ENCODE data around the gene GNAT2.

Gene GNAT2

GRCh38 chr1:109639063-109639840 is 19.8 kb upstream of the GNAT2 start:
- DNase-seq (ENCODE audit: low read depth): no peak
- no peak overlapping the region for H3K4me3 ChIP-seq (ENCODE audit: control insufficient read depth, low read depth, low read length)
- TF ChIP-seq, protein P1, sequence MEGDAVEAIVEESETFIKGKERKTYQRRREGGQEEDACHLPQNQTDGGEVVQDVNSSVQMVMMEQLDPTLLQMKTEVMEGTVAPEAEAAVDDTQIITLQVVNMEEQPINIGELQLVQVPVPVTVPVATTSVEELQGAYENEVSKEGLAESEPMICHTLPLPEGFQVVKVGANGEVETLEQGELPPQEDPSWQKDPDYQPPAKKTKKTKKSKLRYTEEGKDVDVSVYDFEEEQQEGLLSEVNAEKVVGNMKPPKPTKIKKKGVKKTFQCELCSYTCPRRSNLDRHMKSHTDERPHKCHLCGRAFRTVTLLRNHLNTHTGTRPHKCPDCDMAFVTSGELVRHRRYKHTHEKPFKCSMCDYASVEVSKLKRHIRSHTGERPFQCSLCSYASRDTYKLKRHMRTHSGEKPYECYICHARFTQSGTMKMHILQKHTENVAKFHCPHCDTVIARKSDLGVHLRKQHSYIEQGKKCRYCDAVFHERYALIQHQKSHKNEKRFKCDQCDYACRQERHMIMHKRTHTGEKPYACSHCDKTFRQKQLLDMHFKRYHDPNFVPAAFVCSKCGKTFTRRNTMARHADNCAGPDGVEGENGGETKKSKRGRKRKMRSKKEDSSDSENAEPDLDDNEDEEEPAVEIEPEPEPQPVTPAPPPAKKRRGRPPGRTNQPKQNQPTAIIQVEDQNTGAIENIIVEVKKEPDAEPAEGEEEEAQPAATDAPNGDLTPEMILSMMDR (IDR thresholded peaks at IDR 0.05; ENCODE audit: control insufficient read depth, insufficient read depth, low read depth, low read length, missing control alignments): no peak

DNA sequence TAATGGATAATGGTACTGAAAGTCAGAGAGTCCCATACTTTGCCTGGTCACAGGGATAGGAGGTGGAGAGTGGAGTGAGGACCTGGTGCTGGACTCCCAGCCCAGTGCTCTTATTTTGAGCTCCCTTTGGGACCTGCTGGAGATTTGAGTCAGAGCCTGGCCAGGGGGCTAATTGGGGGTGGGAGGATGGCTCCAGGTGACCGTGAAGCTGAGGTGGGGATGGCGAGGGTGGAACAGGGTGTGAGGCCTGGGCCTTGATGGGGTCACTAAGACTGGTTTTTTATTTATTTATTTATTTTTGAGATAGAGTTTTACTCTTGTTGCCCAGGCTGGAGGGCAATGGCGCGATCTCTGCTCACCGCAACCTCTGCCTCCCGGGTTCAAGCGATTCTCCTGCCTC is 18.0 kb upstream of the GNAT2 start:
- no peak for DNase-seq (ENCODE audit: low read depth)
- no peak overlapping the region for H3K4me3 ChIP-seq (ENCODE audit: control insufficient read depth, low read depth, low read length)
- TF ChIP-seq, protein P1 (IDR thresholded peaks at IDR 0.05; ENCODE audit: control insufficient read depth, insufficient read depth, low read depth, low read length, missing control alignments): no peak

DNA sequence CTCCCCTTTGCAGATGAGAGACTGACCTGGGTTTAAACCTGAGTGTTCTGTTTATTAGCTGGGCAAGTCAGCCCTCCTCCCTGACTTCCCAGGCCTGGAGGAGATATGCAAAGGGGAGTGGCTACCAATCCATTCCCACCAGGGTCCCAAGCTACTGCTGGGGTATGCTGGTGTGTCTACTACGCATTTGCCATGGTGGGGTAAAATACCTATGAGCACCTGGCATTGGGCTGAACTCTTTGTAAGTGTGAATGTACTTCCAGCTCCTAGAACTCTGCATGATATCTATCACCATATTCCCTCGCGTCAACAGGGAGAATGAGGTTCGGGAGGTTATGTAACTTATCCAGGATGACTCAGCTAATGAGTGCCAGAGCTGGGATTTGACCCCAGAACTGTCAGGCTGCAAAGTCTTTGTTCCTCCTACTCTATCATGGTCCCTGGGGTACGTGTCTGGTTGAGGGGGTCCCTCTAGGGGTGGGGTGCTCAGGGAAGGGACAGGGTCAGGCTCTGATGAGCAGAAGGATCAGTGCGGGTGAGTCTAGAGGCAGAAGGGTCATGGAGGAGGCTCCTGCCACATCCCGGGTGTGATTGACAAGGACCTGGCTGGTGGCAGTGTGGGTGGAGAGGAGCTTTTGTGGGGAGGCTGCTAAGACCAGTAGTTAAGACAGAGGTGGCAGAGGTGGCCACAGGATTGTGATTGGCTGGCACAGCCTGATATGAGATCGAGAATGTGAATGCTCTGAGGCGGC is 17.0 kb upstream of the GNAT2 start:
- DNase-seq (ENCODE audit: low read depth): no peak
- no peak overlapping the region for H3K4me3 ChIP-seq (ENCODE audit: control insufficient read depth, low read depth, low read length)
- TF ChIP-seq, protein P1 (IDR thresholded peaks at IDR 0.05; ENCODE audit: control insufficient read depth, insufficient read depth, low read depth, low read length, missing control alignments): no peak

- TF ChIP-seq, protein P1 (IDR thresholded peaks at IDR 0.05; ENCODE audit: control insufficient read depth, insufficient read depth, low read depth, low read length, missing control alignments): no peak
- no peak for DNase-seq (ENCODE audit: low read depth)
- no peak overlapping the region for H3K4me3 ChIP-seq (ENCODE audit: control insufficient read depth, low read depth, low read length)
Observed at GRCh38 chr1:109635862-109636200, 16.4 kb upstream of the GNAT2 start.

DNA sequence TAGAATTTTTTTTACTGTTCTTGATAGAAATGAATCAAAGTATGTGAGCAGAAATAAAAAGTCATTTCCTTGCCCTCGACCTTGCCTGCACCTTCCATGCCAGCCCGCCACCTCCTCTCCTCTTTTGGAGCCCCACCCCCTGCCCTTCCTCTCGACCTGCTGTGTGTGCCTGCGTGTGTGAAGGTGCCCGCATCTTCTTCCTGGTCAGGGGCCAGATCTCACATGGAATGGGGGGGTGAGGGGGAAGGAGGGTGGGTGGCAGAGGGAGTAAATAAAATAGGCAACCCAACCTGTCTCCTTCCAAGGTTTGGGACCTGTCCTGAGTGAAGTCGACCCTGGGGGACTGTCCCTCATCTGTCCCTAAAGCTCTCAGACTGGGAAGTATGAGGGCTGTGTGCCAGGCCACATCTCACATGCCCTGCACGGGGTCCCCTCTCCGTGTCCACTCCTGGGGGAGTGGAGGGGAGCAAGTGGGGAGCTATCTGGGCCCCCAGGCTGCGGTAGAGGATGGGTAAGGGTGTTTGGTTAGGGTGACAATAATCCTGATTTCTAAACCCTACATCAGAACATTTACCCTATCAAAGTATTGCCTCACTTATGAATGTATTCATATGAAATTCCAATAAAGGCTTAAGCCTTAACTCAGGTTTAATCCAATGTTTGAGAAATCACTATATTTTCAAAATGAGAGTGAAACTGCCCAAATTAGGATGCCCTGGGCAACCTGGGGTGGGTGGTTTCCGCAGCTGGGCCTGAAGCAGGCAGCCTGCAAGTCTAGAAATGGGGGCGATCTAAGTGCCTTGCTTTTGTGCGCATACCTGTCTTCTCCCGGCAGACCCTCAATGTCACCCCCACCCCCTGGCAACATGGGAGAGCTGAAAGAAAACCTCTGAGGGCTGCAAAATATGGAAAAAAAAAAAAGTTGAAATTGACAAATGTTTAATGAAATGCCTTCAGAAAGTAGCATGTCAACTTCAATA is 15.6 kb upstream of the GNAT2 start:
- TF ChIP-seq, protein P1 (IDR thresholded peaks at IDR 0.05; ENCODE audit: control insufficient read depth, insufficient read depth, low read depth, low read length, missing control alignments): no peak
- DNase-seq (ENCODE audit: low read depth): no peak

GRCh38 chr1:109634292-109634691 is 14.9 kb upstream of the GNAT2 start:
- TF ChIP-seq, protein P1 (IDR thresholded peaks at IDR 0.05; ENCODE audit: control insufficient read depth, insufficient read depth, low read depth, low read length, missing control alignments): no peak
- no peak for DNase-seq (ENCODE audit: low read depth)
- no peak overlapping the region for H3K4me3 ChIP-seq (ENCODE audit: control insufficient read depth, low read depth, low read length)

More for the DNA sequence above, 15.6 kb upstream of the GNAT2 start:
- H3K4me3 ChIP-seq (ENCODE audit: control insufficient read depth, low read depth, low read length): no peak overlapping the region

Measured in AG09309 (cell line).